Osteocyte (in vitro differentiated cells): ENCODE data around the gene CIITA. TPM values are rescaled to one million over a fixed set of nuclear protein-coding genes. Genes with fewer than 3 reads are reported as not detected.

Experiments used
- DNase-seq: peaks from one replicate; pipeline ENCODE4 v3.0.0; 2021; ENCODE audit warnings: mixed read lengths; ENCODE audit not compliant: unreplicated experiment; ENCODE audit errors: extremely low spot score
- H3K27ac Mint-ChIP-seq: one replicate; pipeline ENCODE4 v1.8.0; 2021; ENCODE audit warnings: mild to moderate bottlenecking, mixed read lengths; ENCODE audit not compliant: unreplicated experiment
- H3K27me3 Mint-ChIP-seq: one replicate; pipeline ENCODE4 v1.8.0; 2021; ENCODE audit warnings: mixed read lengths; ENCODE audit not compliant: unreplicated experiment
- H3K36me3 Mint-ChIP-seq: one replicate; pipeline ENCODE4 v1.8.0; 2021; ENCODE audit warnings: mixed read lengths; ENCODE audit not compliant: unreplicated experiment
- H3K4me1 Mint-ChIP-seq: one replicate; pipeline ENCODE4 v1.8.0; 2021; ENCODE audit warnings: mixed read lengths; ENCODE audit not compliant: unreplicated experiment
- H3K4me3 Mint-ChIP-seq: one replicate; pipeline ENCODE4 v1.8.0; 2021; ENCODE audit warnings: mild to moderate bottlenecking, moderate library complexity, mixed read lengths; ENCODE audit not compliant: unreplicated experiment
- H3K9me3 Mint-ChIP-seq: one replicate; pipeline ENCODE4 v1.8.0; 2021; ENCODE audit warnings: mixed read lengths; ENCODE audit not compliant: unreplicated experiment
- total RNA-seq: library from RNA; stranded (reverse); gene quantifications from 2 replicates; pipeline ENCODE4 v1.2.1, GENCODE V29; 2021
- TF ChIP-seq, protein P1 (sequence below): fragments of 200-600 bp; sonication (generic); IDR thresholded peaks from 2 replicates; pipeline ENCODE4 v1.5.0; 2021; ENCODE audit warnings: antibody characterized with exemption, mild to moderate bottlenecking, moderate library complexity

CIITA gene
- total RNA-seq, 1 donor from 2014 or later = not detected

DNA sequence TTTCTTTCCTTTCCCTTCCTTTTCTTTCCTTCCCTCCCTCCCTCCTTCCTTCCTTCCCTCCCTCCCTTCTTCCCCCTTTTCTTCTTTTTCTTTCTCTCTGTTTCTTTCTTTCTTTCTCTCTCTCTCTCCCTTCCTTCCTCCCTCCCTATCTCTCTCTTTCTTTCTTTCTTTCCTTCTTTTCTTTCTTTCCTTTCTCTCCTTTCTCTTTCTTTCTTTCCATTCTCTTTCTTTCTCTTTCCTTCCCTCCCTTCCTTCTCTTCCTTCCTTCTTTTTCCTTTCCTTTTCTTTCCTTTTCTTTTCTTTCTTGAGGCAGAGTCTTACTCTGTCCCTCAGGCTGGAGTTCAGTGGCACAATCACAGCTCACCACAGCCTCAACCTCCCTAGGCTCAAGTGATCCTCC, 34.3 kb downstream of the CIITA start:
- Mint-ChIP-seq H3K9me3 (no peaks in the 10 kb centered on the region), H3K4me3 (no peak overlapping the region), H3K4me1 (no peaks in the 10 kb centered on the region), H3K27ac (no peak overlapping the region), H3K36me3 (no peaks in the 10 kb centered on the region), H3K27me3 (peaks cover 13% of the 10 kb centered on the region)
- DNase-seq = no peak
- TF ChIP-seq, protein P1, sequence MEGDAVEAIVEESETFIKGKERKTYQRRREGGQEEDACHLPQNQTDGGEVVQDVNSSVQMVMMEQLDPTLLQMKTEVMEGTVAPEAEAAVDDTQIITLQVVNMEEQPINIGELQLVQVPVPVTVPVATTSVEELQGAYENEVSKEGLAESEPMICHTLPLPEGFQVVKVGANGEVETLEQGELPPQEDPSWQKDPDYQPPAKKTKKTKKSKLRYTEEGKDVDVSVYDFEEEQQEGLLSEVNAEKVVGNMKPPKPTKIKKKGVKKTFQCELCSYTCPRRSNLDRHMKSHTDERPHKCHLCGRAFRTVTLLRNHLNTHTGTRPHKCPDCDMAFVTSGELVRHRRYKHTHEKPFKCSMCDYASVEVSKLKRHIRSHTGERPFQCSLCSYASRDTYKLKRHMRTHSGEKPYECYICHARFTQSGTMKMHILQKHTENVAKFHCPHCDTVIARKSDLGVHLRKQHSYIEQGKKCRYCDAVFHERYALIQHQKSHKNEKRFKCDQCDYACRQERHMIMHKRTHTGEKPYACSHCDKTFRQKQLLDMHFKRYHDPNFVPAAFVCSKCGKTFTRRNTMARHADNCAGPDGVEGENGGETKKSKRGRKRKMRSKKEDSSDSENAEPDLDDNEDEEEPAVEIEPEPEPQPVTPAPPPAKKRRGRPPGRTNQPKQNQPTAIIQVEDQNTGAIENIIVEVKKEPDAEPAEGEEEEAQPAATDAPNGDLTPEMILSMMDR = no peak

DNA sequence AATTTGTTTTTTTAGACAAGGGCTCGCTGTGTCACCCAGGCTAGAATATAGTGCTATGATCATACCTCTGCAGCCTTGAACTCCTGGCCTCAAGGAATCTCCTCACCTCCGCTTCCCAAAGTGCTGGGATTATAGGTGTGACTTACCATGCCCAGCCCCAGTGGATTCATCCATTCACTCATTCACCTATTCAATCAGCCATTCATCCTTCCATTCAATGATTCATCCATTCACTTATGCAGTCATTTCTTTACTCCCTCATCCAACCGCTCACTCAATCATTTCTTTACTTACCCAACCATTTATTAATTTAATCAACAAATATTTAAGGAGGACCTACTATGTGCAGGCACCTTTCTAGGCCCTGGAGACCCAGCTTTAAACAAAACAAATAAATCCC, 39.5 kb downstream of the CIITA start:
- no peak for DNase-seq
- Mint-ChIP-seq H3K27ac (no peak overlapping the region), H3K4me3 (no peak overlapping the region), H3K36me3 (no peaks in the 10 kb centered on the region), H3K27me3 (peaks cover 6% of the 10 kb centered on the region), H3K4me1 (peaks cover 4% of the 10 kb centered on the region), H3K9me3 (no peaks in the 10 kb centered on the region)
- TF ChIP-seq, protein P1 = no peak

DNA sequence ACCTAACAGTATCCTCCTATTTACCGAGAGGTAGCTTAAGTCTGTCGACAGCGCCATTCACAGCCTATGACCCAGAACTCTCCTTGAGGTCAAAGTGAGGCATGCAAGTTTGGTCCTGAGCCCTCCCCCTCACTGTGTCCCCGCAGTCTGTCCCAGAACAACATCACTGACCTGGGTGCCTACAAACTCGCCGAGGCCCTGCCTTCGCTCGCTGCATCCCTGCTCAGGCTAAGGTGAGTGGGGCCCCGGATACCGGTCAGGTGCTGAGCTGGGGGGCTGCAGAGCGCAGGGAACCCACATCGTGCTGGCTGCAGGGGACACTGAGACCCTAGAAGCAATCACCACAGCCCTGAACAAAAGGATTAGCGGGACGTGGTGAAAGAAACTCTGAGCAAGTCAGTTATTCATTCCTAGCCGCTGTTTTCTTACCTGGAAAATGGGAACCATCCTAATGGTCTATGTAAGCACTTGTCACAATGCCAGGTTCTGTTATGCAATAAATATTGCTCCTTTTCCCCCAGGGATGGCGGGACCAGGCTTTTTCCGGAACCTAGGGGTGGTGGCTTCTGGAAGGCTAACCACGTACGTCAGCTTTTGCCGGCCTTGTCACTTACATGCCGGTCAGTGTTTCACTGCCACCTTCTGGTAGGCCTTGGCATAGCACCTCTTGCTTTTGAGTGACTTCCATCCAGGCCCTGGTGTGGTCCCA, 41.4 kb downstream of the CIITA start:
- TF ChIP-seq, protein P1 = peak; percentile 96
- no peaks in the 10 kb centered on the region for H3K9me3 Mint-ChIP-seq
- H3K4me1 Mint-ChIP-seq = peaks cover 4% of the 10 kb centered on the region
- no peaks in the 10 kb centered on the region for H3K27me3 Mint-ChIP-seq
- no peak overlapping the region for H3K4me3 Mint-ChIP-seq
- no peaks in the 10 kb centered on the region for H3K36me3 Mint-ChIP-seq
- H3K27ac Mint-ChIP-seq = no peak overlapping the region
- DNase-seq = peak; percentile 95

DNA sequence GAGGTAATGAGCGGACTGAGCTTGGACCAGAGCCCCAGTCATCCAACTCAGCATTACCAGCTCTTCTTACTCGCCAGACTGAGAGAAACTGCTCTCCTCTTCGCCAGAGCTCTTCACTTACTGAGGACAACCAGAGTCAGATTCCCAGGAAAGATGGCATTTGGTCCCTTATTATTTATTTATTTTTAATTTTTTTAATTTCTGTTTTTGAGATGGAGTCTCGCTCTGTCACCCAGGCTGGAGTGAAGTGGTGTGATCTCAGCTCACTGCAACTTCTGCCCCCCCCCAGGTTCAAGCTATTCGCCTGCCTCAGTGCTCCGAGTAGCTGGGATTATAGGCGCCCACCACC, 42.0 kb downstream of the CIITA start:
- H3K4me3 Mint-ChIP-seq = no peak overlapping the region
- TF ChIP-seq, protein P1 = no peak
- H3K27me3 Mint-ChIP-seq = no peaks in the 10 kb centered on the region
- no peaks in the 10 kb centered on the region for H3K9me3 Mint-ChIP-seq
- H3K27ac Mint-ChIP-seq = no peak overlapping the region
- H3K4me1 Mint-ChIP-seq = peaks cover 4% of the 10 kb centered on the region
- no peaks in the 10 kb centered on the region for H3K36me3 Mint-ChIP-seq
- DNase-seq = no peak

DNA sequence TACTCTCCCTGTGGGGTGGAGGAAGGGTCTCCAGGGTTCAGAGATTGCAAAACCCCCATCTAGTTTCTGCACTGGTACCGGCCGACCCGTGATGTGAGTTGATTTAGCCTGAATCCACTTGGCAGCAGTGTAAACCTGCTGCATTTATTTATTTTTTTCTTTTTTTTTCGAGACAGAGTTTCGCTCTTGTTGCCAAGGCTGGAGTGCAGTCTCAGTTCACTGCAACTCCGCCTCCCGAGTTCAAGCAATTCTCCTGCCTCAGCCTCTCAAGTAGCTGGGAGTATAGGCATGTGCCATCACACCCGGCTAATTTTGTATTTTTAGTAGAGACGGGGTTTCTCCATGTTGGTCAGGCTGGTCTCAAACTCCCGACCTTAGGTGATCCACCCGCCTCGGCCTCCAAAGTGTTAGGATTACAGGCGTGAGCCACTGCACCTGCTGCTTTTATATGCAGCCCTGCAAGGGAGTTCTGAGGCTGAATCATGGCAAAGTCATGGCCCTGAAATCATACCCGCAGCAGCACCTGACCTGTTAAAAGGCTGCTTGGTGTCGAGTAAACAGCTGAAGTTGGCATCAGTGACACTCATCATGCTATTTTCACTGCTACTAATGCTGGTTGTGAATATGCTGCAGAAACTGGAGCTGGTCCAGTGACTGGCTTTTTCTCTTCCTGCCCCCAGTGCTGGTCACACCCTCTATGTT, 43.9 kb downstream of the CIITA start:
- Mint-ChIP-seq H3K36me3 (peaks cover 7% of the 10 kb centered on the region), H3K4me1 (peaks cover 4% of the 10 kb centered on the region), H3K4me3 (no peak overlapping the region), H3K27me3 (no peaks in the 10 kb centered on the region), H3K27ac (no peak overlapping the region), H3K9me3 (no peaks in the 10 kb centered on the region)
- no peak for DNase-seq
- TF ChIP-seq, protein P1 = no peak
